RWPE2 (cell line): ENCODE results near the gene ANKRD34B.

Source experiments
- ATAC-seq: fragments of 200-7000 bp; cut with Tn5 transposase; 3 replicates; pipeline ENCODE4 v1.9.1; 2021; ENCODE audit warnings: low read depth
- DNase-seq: peaks from one replicate; pipeline ENCODE4 v3.0.0-alpha.2; 2020; ENCODE audit warnings: low spot score
- H3K27ac ChIP-seq: fragments of 450-650 bp; 2 replicates; pipeline ENCODE4 v1.5.1; 2017; ENCODE audit warnings: mild to moderate bottlenecking; ENCODE audit not compliant: poor library complexity, severe bottlenecking
- H3K27me3 ChIP-seq: fragments of 250-450 bp; sonication (Bioruptor Pico); 2 replicates; pipeline ENCODE4 v1.5.1; 2021; ENCODE audit warnings: mild to moderate bottlenecking, moderate library complexity; ENCODE audit not compliant: insufficient read depth, poor library complexity, severe bottlenecking
- H3K36me3 ChIP-seq: fragments of 250-450 bp; sonication (Bioruptor Pico); 2 replicates; pipeline ENCODE4 v1.5.1; 2020; ENCODE audit warnings: low read depth, mild to moderate bottlenecking, moderate library complexity
- H3K4me1 ChIP-seq: fragments of 250-450 bp; sonication (Bioruptor Pico); 2 replicates; pipeline ENCODE4 v1.5.1; 2021; ENCODE audit warnings: mild to moderate bottlenecking, moderate library complexity; ENCODE audit not compliant: insufficient read depth, poor library complexity, severe bottlenecking
- H3K4me3 ChIP-seq: fragments of 250-450 bp; sonication (Bioruptor Pico); 2 replicates; pipeline ENCODE4 v1.5.1; 2021; ENCODE audit warnings: mild to moderate bottlenecking, moderate library complexity; ENCODE audit not compliant: severe bottlenecking
- H3K9me3 ChIP-seq: fragments of 250-450 bp; sonication (Bioruptor Pico); 2 replicates; pipeline ENCODE4 v1.5.1; 2021; ENCODE audit warnings: mild to moderate bottlenecking, moderate library complexity; ENCODE audit not compliant: severe bottlenecking
- TF ChIP-seq, protein P1 (sequence below): fragments of 450-650 bp; IDR thresholded peaks from one replicate; pipeline ENCODE4 v1.5.1; 2017; ENCODE audit warnings: mild to moderate bottlenecking, moderate library complexity; ENCODE audit not compliant: poor library complexity, severe bottlenecking

Gene ANKRD34B

DNA sequence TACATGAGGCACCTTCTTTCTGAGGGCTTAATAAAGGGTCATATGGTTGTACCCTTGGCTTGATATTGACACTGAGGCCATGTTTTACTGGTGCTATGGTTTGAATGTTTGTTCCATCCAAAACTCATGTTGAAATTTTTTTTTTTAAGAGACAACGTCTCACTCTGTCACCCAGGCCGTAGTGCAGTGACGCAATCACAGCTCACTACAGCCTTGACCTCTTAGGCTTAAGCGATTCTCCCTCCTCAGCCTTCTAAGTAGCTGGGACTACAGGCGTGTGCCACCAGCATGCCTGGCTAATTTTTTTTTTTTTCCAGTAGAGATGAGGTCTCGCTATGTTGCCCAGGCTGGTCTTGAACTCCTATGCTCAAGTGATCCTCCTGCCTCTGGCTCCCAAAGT, 61.2 kb downstream of the ANKRD34B start:
- no peak overlapping the region for H3K27ac ChIP-seq
- TF ChIP-seq, protein P1, sequence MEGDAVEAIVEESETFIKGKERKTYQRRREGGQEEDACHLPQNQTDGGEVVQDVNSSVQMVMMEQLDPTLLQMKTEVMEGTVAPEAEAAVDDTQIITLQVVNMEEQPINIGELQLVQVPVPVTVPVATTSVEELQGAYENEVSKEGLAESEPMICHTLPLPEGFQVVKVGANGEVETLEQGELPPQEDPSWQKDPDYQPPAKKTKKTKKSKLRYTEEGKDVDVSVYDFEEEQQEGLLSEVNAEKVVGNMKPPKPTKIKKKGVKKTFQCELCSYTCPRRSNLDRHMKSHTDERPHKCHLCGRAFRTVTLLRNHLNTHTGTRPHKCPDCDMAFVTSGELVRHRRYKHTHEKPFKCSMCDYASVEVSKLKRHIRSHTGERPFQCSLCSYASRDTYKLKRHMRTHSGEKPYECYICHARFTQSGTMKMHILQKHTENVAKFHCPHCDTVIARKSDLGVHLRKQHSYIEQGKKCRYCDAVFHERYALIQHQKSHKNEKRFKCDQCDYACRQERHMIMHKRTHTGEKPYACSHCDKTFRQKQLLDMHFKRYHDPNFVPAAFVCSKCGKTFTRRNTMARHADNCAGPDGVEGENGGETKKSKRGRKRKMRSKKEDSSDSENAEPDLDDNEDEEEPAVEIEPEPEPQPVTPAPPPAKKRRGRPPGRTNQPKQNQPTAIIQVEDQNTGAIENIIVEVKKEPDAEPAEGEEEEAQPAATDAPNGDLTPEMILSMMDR = no peak
- DNase-seq (no peak), ATAC-seq (no peak)
- H3K9me3 ChIP-seq = no peaks in the 10 kb centered on the region
- H3K4me1 ChIP-seq = no peaks in the 10 kb centered on the region
- no peaks in the 10 kb centered on the region for H3K27me3 ChIP-seq
- H3K4me3 ChIP-seq = no peak overlapping the region
- no peaks in the 10 kb centered on the region for H3K36me3 ChIP-seq

DNA sequence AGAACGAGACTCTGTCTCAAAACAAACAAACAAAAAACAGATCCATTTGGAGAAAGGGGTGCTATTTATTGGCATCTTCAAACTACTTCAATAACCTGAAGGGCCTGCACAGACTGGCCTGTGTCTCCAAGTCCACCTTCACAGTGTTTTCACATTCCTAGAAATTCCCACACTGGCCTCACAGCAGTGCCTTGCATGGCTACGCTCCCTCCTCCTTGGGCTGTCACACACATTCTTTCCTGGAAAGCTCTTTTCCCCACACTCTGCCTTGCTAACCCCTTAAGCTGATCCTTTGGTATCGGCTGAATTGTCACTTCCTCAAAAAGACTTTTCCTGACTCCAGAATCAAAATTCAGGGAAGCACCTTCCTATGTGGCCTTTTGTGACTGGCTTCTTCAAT, 62.4 kb downstream of the ANKRD34B start:
- no peak for DNase-seq
- H3K4me1 ChIP-seq = peaks cover 8% of the 10 kb centered on the region
- no peak overlapping the region for H3K27ac ChIP-seq
- TF ChIP-seq, protein P1 = no peak
- H3K4me3 ChIP-seq = no peak overlapping the region
- H3K36me3 ChIP-seq = no peaks in the 10 kb centered on the region
- no peaks in the 10 kb centered on the region for H3K27me3 ChIP-seq
- ATAC-seq = no peak
- H3K9me3 ChIP-seq = peaks cover 2% of the 10 kb centered on the region
